HG02798 (cell line): ENCODE measurements around the gene YWHAQ.
A peak's percentile ranks its signal among the peaks of the same experiment; 100 is the strongest.
"Not testable (repeated sequence)": the region's sequence is repeated elsewhere in the genome, so short reads cannot be mapped to it uniquely, and the experiment has no call there.

Experiments
- ATAC-seq: cut with Tn5 transposase; IDR thresholded peaks from one replicate; pipeline ENCODE4 v1.9.1; 2021; ENCODE audit warnings: mild to moderate bottlenecking; ENCODE audit not compliant: unreplicated experiment, poor library complexity

The YWHAQ gene

GRCh38 chr2:9556121-9556743 is 74.6 kb downstream of the YWHAQ start:
- peak; percentile 23 for ATAC-seq

- peak; percentile 92 for ATAC-seq
These were observed 75.3 kb downstream of the YWHAQ start, which contains the start of gene ADAM17 for GRCh38 chr2:9555297-9556120. Gene ADAM17 (minus strand): TSS chr2:9555830. CDS start chr2:9555605, 225 bp downstream.

GRCh38 chr2:9554921-9555296 is 75.9 kb downstream of the YWHAQ start:
- no peak for ATAC-seq

GRCh38 chr2:9552219-9553178 is 78.3 kb downstream of the YWHAQ start:
- ATAC-seq: no peak

- not testable (repeated sequence) for ATAC-seq
These were observed 79.9 kb downstream of the YWHAQ start for GRCh38 chr2:9550859-9551391.

- ATAC-seq: peak; percentile 29
These were observed 81.4 kb downstream of the YWHAQ start for GRCh38 chr2:9549420-9549819.

- ATAC-seq: peak; percentile 63
These were observed 82.3 kb downstream of the YWHAQ start for GRCh38 chr2:9548506-9548905.

GRCh38 chr2:9547262-9547991 is 83.4 kb downstream of the YWHAQ start:
- no peak for ATAC-seq

- ATAC-seq: no peak
These were observed 85.3 kb downstream of the YWHAQ start for GRCh38 chr2:9545502-9545901.

- ATAC-seq: no peak
These were observed 87.2 kb downstream of the YWHAQ start for GRCh38 chr2:9543557-9543956.

- no peak for ATAC-seq
These were observed 91.3 kb downstream of the YWHAQ start for GRCh38 chr2:9539531-9539930.

GRCh38 chr2:9538000-9538507 is 92.7 kb downstream of the YWHAQ start:
- no peak for ATAC-seq

GRCh38 chr2:9536504-9536903 is 94.3 kb downstream of the YWHAQ start:
- no peak for ATAC-seq

GRCh38 chr2:9535177-9535576 is 95.6 kb downstream of the YWHAQ start:
- no peak for ATAC-seq
